WERI-Rb-1 (cell line): ENCODE measurements around the gene EWSR1.
A peak's percentile ranks its signal among the peaks of the same experiment; 100 is the strongest.

ENCODE experiments used
- DNase-seq: peaks from one replicate; pipeline ENCODE4 v3.0.0-alpha.2; 2020
- H3K27ac ChIP-seq: fragments of 250-450 bp; sonication (Bioruptor Pico); 2 replicates; pipeline ENCODE4 v1.5.1; 2020; ENCODE audit warnings: mild to moderate bottlenecking, moderate library complexity
- H3K27me3 ChIP-seq: fragments of 250-450 bp; sonication (Bioruptor Pico); 2 replicates; pipeline ENCODE4 v1.5.1; 2021; ENCODE audit warnings: mild to moderate bottlenecking, low read depth, moderate library complexity; ENCODE audit not compliant: insufficient read depth, severe bottlenecking
- H3K36me3 ChIP-seq: fragments of 250-450 bp; sonication (Bioruptor Pico); 2 replicates; pipeline ENCODE4 v1.5.1; 2020; ENCODE audit warnings: mild to moderate bottlenecking, moderate library complexity
- H3K4me3 ChIP-seq: 2 replicates; pipeline ENCODE4 v1.5.1; 2011; ENCODE audit warnings: low read depth, mild to moderate bottlenecking, control low read depth, low read length
- H3K9me3 ChIP-seq: fragments of 250-450 bp; sonication (Bioruptor Pico); 2 replicates; pipeline ENCODE4 v1.5.1; 2021; ENCODE audit warnings: mild to moderate bottlenecking, moderate library complexity; ENCODE audit not compliant: severe bottlenecking
- TF ChIP-seq, protein P1 (sequence below): IDR thresholded peaks from 2 replicates; pipeline ENCODE4 v1.5.1; 2011; ENCODE audit warnings: low read depth, mild to moderate bottlenecking, control low read depth, inconsistent platforms, low read length

EWSR1 gene

DNA sequence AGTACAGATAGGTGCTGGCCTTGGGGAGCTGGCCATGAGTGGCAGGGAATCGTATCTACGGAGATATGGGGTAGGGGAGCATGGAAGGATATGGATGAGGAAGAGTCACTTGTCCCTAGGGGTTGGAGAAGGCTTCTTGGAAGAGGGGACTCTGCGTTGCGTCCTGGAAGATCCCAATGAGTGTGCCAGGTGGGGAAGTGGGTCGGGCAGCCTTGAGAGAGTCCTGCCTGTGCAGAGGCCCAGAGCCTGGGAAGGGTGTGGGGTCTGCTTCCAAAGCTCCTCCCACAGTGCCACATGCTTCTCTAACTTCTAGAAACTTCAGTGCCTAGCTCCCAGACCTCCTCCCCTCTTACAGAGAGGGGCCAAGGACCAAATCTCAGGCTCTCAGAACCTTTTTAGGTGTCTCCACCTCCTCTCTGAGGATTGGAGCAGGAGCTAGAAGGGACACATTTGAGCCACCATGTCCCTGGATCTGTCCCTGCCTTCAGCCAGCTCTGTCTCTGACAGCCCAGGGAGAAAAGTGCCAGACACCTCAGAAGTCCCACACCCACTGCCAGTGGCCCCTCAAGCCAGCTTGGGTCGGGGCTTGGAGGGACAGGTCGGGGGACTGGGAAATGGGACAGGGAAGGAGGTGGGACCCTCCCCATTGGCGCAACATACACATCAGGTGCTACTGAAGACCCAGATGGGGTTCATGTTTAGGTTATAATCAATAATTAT is 11.3 kb upstream of the EWSR1 start:
- Histone ChIP-seq H3K27me3 (no peaks in the 10 kb centered on the region), H3K27ac (no peak overlapping the region), H3K36me3 (peaks cover 26% of the 10 kb centered on the region), H3K4me3 (no peak overlapping the region), H3K9me3 (no peaks in the 10 kb centered on the region)
- DNase-seq: no peak
- TF ChIP-seq, protein P1, sequence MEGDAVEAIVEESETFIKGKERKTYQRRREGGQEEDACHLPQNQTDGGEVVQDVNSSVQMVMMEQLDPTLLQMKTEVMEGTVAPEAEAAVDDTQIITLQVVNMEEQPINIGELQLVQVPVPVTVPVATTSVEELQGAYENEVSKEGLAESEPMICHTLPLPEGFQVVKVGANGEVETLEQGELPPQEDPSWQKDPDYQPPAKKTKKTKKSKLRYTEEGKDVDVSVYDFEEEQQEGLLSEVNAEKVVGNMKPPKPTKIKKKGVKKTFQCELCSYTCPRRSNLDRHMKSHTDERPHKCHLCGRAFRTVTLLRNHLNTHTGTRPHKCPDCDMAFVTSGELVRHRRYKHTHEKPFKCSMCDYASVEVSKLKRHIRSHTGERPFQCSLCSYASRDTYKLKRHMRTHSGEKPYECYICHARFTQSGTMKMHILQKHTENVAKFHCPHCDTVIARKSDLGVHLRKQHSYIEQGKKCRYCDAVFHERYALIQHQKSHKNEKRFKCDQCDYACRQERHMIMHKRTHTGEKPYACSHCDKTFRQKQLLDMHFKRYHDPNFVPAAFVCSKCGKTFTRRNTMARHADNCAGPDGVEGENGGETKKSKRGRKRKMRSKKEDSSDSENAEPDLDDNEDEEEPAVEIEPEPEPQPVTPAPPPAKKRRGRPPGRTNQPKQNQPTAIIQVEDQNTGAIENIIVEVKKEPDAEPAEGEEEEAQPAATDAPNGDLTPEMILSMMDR: no peak

GRCh38 chr22:29257751-29258181 is 10.3 kb upstream of the EWSR1 start:
- no peak for DNase-seq
- Histone ChIP-seq H3K4me3 (no peak overlapping the region), H3K36me3 (peaks cover 28% of the 10 kb centered on the region), H3K9me3 (no peaks in the 10 kb centered on the region), H3K27ac (no peak overlapping the region), H3K27me3 (no peaks in the 10 kb centered on the region)
- TF ChIP-seq, protein P1: no peak

- Histone ChIP-seq H3K36me3 (peaks cover 30% of the 10 kb centered on the region), H3K27me3 (no peaks in the 10 kb centered on the region), H3K27ac (no peak overlapping the region), H3K4me3 (no peak overlapping the region), H3K9me3 (no peaks in the 10 kb centered on the region)
- no peak for DNase-seq
- TF ChIP-seq, protein P1: no peak
Measured at GRCh38 chr22:29258407-29259252, 9.4 kb upstream of the EWSR1 start.

GRCh38 chr22:29259253-29259899 is 8.7 kb upstream of the EWSR1 start:
- TF ChIP-seq, protein P1: peak; percentile 40; the same call in 1 of the 2 replicates
- H3K27me3 ChIP-seq: no peaks in the 10 kb centered on the region
- no peak overlapping the region for H3K27ac ChIP-seq
- H3K36me3 ChIP-seq: peaks cover 37% of the 10 kb centered on the region
- H3K4me3 ChIP-seq: no peak overlapping the region
- H3K9me3 ChIP-seq: no peaks in the 10 kb centered on the region
- no peak for DNase-seq

DNA sequence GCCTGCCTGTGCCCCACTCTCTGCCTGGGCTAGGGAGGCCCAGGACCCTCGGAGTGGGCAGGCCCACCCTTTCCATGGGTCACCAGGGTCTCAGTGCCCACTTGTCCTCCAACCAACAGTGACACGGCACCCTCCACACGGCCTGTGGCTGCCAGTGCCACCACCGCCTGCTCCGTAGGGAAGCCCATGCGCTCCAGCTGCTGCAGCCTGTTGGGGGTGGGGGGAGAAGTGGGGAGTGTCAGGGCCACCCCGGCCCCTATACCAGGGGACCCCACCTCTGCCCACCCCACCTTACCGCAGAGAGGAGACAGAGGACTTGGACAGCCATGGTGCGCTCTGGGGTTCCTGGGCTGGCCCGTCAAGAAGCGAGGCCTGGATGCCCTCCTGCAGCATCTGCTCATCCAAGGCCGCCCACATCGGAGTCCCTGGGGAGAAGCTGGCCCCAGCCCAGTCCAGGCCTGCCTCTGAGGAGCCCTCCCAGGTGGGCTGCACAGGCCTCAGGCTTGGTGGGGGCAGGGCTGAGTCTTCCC is 8.0 kb upstream of the EWSR1 start:
- TF ChIP-seq, protein P1: no peak
- Histone ChIP-seq H3K9me3 (no peaks in the 10 kb centered on the region), H3K4me3 (no peak overlapping the region), H3K27me3 (no peaks in the 10 kb centered on the region), H3K36me3 (peaks cover 45% of the 10 kb centered on the region), H3K27ac (no peak overlapping the region)
- DNase-seq: no peak
